NCI-H1417 (cell line): ENCODE results near the gene EFCAB8.
"Not testable (repeated sequence)": the region's sequence is repeated elsewhere in the genome, so short reads cannot be mapped to it uniquely, and the experiment has no call there.

ENCODE experiments used
- DNase-seq, 3 experiments: peaks; one replicate each; lab custom pipeline; 2025; lab: John Stamatoyannopoulos, UW

The EFCAB8 gene

GRCh38 chr20:32957459-32957858 lies 98.7 kb downstream of the EFCAB8 start:
- DNase-seq, result no peak

GRCh38 chr20:32958574-32958973 lies 99.9 kb downstream of the EFCAB8 start:
- no peak for DNase-seq

- no peak for DNase-seq
Measured at GRCh38 chr20:32959351-32960221, 100.9 kb downstream of the EFCAB8 start.

GRCh38 chr20:32960222-32960518 lies 101.4 kb downstream of the EFCAB8 start:
- DNase-seq, result no peak

- no peak for DNase-seq
Measured at GRCh38 chr20:32960849-32961731, 102.4 kb downstream of the EFCAB8 start.

- no peak for DNase-seq
Measured at GRCh38 chr20:32962053-32962452, 103.3 kb downstream of the EFCAB8 start.

GRCh38 chr20:32962646-32963045 lies 103.9 kb downstream of the EFCAB8 start:
- not testable (repeated sequence) for DNase-seq

- DNase-seq, result no peak
Measured at GRCh38 chr20:32963176-32963575, 104.5 kb downstream of the EFCAB8 start.

GRCh38 chr20:32964575-32964974 lies 105.9 kb downstream of the EFCAB8 start:
- DNase-seq, result no peak

- DNase-seq, result no peak
Measured at GRCh38 chr20:32965115-32965514, 106.4 kb downstream of the EFCAB8 start.

GRCh38 chr20:32965581-32966373 lies 107.1 kb downstream of the EFCAB8 start:
- no peak for DNase-seq

- no peak for DNase-seq
Measured at GRCh38 chr20:32966382-32966781, 107.7 kb downstream of the EFCAB8 start.

GRCh38 chr20:32966881-32967781 lies 108.4 kb downstream of the EFCAB8 start:
- no peak for DNase-seq

GRCh38 chr20:32967961-32968457 lies 109.3 kb downstream of the EFCAB8 start:
- DNase-seq, result no peak

- DNase-seq, result no peak
Measured at GRCh38 chr20:32968478-32969241, 109.9 kb downstream of the EFCAB8 start.

- DNase-seq, result no peak
Measured at GRCh38 chr20:32969356-32970114, 110.8 kb downstream of the EFCAB8 start.

GRCh38 chr20:32970115-32970972 lies 111.6 kb downstream of the EFCAB8 start:
- DNase-seq, result no peak

- DNase-seq, result no peak
Measured at GRCh38 chr20:32970973-32971300, 112.2 kb downstream of the EFCAB8 start.

GRCh38 chr20:32971703-32972161 lies 113.0 kb downstream of the EFCAB8 start:
- no peak for DNase-seq
